HG03442 (cell line): ENCODE data around the gene OSBPL5.

Experiments
- ATAC-seq: cut with Tn5 transposase; IDR thresholded peaks from one replicate; pipeline ENCODE4 v1.9.1; 2021; ENCODE audit warnings: mild to moderate bottlenecking, moderate library complexity; ENCODE audit not compliant: unreplicated experiment

Gene OSBPL5

DNA sequence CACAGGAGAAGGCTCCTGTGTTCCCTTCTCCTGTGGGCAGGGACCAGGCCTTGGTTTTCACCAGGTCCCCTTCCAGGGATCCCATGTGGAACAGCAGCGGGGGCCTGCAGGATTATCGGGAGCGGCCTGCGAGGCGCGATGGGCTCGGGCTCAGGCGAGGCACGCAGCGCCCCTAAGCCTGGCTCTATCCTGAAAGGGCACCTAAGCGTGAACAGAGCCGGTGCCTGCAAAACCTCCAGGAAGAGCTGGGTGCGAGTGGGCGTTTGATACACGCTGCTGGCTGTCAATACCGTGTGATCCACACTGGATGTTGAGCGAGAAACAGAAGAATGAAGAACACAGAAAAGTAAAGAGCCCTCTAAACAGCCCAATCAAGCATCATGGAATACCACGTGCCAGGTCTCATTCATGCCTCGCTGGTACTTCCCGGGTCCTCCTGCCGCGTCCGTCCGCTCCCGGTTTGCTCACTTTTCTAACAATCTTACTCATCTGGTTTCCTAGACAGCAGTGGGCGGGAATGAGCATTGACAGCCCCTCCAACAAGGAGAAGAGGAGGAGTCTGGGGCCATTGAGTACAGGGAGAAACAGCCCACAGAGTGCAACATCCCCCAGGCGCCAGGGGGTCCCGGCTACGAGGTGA, 12.5 kb downstream of the OSBPL5 start:
- ATAC-seq = no peak

DNA sequence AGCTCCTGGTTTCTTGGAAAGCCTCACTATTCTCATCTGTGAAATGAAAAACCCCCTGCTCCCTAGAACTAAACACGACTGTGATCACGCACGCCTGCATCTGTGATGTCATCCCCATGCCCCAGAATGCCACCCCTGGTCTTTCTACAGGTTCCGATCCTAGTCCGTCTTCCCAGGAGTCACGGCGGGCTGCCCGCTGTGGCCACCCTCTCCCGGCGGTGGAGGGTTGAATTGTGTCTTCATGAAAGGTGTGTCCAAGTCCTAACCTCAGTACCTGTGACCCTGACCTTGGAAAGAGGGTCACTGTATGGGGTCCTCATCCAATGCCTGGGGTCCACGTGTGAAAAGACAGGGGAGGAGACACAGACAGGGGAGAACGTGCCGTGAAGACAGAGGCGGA, 14.4 kb downstream of the OSBPL5 start:
- no peak for ATAC-seq

DNA sequence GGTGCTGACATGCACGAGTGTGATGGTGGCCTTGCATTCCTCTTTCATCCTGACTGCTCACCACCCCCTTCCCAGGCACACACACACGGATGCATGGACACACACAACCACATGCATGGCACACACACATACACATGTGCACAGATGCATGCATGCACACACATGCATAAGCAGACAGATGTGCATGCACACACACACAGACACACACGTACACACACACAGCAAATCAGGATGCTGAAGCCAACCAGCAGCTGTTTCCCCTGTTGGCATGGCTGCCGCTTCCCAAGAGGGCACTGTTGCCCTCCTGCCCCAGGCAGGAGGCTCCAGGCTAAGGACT, 15.3 kb downstream of the OSBPL5 start:
- ATAC-seq = no peak

DNA sequence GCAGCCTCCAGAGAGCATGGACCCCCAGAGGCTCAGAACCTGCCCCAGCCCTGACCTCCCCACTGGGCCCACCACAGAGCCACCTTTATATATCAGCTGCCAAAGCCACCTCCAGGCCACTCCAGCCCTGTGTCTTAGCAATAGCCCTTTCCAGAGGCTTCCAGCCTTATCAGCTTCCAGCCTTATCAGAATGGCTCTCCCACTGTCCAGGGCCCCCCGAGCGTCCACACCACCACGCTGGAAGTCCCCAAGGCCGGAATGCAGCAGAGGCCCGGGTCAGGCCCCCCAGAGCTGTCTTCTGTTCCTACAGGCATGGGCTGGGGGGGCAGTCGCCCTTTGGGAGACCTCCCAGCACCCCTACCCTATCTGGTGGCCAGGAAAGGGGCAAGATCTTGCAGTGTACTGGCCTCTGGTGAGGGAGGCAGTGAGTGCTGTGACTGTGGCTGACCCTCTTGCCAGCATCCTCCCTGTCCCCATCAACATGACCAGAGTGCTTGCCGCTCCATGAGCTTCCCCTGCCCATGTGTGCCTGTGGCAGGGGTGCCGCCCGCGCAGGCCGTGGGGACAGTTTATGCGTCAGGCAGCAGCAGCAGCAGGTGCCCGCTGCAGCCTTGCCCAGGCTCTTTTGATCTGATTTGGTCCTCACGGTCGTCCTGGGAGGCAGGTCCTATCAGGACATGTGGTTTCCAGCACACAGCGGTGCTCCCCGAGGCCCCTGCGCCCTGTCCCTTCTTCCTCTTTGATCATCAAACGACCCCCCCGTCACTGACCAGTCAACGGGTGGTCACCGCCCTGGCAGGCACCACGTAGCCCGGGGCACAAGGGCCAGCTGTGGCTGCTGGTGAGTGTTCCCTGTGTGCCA, 15.9 kb downstream of the OSBPL5 start:
- no peak for ATAC-seq

DNA sequence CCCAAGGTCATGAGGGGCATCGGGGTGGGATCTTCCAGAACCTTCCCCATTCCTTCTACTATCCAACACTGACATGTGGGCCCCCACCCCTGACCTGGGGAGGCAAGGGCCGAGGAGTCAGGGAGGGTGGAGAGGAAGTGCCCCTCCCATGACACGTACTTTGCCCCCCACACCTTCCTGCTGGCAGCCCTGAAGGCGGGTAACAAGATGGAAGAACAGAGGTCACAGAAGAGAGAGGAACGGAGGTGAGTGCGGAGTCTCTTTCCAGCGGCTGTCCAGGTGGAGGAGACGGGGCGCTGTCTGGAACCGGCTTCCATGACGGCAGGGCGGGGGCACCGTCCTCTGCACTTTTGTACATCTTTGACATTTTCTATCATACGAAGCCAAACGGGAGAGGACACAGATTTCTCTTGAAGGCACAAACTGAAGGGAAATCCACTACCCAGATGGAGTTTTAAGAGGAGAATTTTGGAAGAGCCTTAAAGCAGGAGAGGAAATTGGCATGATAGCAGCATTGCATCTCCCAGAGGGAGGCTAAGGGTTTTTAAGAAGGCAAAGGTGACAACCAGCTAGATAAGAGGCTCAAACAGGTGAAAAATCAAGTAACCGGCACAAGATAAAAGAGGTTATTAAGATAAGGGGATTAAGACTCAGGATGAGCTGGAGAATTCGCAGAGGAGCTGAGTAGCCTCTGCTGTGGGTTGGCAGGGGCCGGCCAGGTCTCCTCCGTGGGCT, 16.7 kb downstream of the OSBPL5 start:
- ATAC-seq = no peak

DNA sequence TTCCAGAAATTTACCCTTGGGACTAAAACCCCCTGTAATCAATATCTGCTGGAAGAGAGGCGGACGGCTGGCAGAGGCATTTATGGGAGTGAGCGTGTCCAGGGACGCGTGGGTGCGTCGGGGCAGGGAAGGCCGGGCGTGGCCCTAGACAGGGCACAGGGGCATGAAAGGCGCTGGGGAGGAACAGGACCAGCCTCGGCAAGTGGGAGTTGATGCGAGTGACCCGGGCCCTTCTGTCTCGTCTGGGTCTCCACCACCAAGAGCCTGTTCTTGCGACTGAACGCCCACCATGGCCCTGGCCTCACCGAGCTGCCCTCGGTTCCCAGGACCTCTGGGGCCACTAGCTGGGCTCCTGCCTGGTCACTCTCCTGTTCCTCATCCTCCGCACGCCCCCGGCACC, 17.5 kb downstream of the OSBPL5 start:
- no peak for ATAC-seq

DNA sequence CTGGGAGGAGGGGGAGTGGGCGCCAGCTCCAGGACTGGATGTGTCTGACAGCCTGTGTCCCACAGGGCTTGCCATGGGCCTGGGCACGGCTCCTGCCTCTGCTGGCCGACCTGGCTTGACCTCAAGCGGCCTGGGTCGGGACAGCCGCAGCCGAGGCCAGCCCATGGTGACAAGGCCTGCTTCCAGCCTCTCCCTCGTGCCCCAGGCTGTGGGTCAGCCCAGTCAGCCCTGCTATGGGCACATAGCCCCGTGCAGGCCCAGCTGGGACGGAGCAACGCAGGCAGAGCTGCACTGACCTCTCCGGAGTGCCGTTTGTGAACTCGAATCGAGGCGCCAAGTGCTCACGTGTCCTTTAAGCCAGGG, 17.9 kb downstream of the OSBPL5 start:
- no peak for ATAC-seq

DNA sequence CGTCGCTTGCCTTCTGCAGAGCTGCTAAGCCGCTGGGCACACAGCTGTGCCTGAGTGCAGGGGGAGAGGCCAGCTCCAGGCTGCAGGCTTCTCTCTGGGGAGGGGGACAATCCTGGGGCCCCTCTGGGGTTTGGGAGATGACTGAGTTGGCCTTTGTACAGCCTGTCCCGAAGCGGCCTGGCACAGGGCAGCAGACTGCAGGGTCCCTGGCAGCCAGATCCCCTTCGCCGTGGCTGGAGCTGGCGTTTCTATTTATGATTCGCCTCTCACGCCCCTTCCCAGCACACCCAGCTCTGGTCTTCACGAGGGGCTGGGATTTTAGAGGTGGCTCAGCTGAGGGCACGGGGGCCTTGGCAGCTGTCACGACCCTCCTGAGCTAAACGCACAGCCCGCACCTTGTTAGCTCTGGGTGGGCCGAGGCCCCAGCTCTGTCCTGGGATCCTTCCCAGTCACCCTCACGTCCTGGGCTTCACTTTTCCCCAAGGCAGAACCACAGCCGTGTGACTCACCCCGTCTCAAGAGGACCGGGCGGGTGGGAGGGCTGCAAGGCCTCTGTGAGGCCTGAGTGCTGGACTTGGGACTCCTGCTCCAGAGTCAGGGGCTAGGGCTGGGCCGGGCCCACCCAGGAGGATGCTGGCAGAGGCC, 18.4 kb downstream of the OSBPL5 start:
- ATAC-seq = no peak

DNA sequence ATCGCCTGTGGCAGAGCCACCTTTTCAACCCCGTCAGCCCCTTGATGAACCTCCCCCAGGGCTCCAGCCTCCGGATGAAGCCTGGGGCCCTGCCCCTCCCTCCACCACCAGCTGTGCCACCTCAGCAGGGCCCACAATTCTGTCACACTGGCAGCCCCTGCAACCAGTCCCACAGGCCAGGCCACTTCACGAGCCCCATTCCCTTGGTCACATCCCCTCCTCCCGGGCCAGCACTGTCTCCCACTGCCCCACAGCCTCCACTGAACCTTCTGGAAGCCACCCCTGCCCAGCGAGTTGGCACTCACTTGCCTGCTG, 19.9 kb downstream of the OSBPL5 start:
- no peak for ATAC-seq

DNA sequence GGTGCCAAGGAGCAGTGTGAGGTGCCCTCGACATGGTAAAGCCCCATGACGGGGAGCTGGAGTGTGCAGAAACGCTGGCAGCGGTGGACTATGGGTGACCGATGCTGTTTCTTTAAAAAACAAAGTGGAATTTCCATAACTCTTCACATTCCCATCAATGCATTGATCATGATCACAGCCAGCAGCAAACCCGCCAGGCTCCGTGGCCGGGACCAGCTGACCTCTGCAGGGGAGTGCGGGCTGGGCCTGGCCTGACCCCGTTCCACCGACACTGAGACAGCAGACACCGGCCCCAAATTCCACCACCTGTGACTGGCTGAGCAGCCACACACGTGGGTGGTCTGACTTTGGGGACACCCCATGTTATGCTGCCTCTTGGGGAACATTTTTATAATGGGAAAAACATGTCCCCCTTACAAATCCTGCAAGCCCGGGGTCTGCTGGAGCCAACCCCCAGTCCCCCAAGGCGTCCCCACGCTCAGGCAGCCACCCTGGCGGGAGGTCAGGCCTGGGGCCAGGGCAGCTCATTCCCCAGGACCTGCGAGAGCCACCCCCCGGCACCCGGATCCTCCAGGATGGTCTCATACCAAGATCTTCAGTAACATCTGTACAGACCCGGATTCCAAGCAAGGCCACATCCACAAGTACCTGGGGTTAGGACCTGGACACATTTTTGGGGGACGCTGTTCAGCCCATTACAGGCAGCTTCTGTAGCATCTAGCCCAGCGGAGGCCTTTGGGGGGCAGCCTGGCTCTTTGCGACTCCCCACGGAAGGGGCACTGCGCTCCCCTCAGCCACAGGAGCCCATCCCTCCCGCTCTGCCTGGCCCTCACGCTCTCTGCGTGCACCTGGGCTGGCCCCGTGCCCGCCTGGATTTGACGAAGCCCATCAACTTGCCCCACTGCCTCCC, 20.6 kb downstream of the OSBPL5 start:
- ATAC-seq = no peak

DNA sequence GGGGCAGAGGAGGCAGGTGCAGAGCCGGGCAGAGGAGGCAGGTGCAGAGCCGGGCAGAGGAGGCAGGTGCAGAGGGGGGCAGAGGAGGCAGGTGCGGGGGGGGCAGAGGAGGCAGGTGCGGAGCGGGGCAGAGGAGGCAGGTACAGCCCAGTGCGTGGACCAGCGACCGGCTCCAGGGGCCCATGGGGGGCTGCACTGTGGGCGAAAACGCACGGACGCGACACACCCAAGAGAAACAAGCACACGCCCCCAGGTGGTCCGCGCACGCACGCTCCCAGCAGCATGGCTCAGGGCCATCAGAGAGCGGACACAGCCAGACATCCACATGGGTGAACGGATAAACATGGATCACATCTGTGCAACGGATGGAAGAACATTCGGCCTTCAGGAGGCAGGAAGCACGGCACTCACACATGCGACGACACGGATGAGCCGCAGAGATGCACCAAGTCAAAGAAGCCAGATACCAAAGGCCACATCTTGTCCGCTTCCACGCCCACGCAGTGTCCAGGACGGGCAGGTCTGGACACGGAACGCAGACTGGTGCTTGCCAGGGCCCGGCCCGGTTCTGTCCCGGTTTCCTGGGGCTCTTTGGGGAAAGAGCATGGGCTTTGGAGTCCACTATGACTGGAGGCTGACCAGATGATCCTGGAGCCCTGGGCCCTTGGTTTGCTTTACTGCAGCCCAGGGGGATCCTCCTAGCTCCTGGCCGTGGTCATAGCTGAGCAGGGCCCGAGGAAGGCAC, 21.8 kb downstream of the OSBPL5 start:
- ATAC-seq = no peak

DNA sequence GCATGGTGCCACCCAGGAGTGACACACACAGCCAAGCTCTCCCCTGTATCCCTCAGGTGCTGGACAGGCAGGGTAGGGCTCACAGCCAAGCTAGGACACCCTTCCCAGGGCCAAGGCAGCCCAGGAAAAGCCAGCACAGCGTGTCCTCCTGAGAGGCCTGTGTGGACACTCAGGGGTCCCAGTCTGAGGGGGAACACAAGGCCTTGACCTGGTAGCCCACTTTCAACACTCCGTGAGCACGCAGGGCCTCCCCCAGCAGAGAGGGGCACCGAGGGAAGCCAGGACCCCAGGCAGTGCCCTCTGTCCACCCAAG, 24.9 kb downstream of the OSBPL5 start:
- ATAC-seq = no peak

DNA sequence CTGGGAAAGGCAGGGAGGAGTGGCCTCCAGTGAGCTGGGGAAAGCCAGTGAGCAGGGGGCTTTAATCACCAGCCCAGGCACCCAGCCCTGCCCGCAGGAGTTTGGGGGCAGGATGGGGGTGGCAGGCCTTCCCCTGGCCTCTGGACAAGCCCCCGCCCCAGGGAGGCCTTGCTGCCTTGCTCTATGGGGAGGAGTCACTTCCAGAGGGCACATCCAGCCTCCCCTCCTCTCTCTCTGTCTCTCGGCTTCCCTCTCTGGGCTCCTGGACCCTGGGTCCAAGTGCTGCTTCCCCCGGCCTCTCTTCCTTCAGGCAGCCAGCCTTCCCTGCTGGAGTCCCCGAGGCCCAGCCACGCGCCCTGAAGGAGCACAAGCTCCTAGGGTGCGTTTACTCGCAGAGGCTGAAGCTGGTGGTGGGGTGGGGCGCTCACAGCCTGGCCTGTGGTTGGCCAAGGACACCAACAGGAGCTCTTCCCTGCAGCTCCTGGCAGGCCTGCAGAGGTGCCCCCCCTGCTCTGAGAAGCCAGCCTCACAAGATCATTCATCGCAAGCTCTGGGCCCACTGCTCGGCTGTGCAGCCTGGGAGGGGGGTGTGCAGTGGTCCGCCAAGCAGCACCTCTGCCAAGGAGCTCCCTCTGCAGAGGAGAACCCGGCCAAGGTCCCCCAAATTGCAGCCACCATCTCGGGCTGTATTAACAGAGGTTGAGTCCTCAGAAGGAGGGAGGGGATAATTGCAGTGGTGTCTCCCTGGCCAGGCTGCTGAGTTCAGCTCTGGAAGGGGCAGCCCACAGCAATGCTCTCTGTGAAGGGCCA, 25.4 kb downstream of the OSBPL5 start:
- no peak for ATAC-seq

DNA sequence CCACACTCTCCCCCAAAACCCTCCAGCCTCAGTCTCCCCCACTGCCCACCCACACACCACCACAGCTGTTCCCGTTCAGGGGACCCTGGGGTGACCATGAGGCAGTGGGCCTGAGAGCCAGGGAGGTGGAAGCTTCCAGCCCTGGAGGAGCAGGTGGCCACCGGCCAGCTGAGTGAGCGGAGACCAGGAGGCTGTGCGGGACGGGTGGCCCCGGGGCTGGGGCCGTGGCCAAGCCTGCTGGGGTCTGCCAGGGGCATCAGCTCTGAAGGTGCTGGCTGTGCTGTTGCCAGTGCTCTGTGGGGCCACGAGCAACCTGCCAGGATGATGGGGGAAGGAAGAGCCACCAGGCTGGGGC, 26.0 kb downstream of the OSBPL5 start:
- ATAC-seq = no peak

DNA sequence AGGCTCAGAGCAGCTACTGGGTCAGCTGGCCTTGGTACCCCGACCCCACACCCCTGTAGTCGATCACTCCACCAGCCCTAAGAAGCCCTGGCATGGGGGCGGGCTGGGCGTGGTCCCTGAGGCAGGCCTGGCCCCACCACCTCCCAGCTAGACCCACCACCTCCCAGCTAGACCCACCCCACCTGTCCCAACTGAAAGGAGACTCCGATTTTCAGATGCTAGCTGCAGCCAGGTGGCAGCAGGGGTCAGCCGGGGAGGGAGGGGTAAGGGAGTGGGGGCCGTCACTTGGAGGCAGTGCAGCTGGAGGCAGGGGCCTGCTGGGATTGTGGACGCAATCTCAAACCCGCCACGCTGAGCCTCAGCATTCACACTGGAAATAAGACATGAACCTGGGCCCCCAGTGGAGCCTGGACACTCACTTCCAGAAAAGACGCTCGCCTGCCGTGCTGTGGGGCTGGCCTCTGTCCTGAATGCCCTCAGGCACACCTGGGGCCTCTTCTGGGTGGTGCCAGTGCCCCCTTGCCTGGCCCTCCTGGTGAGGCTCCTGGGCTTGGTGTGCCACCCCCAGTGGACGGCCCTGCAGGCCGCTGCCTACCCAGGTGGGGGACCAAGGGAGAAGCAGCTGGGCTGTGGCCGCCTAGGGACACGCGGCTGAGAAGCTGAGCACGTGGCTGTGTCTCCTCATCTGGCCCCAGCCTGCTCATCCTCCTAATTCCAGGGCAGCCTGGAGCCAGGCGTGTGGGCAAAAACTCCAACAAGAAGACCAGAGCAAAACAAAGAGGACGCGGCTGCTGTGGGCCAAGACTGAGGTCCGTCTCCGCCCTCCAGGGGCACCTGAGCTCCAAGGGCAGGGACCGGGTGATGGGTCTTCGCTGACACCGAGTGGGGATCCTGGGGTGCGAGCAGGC, 26.7 kb downstream of the OSBPL5 start:
- ATAC-seq = no peak

DNA sequence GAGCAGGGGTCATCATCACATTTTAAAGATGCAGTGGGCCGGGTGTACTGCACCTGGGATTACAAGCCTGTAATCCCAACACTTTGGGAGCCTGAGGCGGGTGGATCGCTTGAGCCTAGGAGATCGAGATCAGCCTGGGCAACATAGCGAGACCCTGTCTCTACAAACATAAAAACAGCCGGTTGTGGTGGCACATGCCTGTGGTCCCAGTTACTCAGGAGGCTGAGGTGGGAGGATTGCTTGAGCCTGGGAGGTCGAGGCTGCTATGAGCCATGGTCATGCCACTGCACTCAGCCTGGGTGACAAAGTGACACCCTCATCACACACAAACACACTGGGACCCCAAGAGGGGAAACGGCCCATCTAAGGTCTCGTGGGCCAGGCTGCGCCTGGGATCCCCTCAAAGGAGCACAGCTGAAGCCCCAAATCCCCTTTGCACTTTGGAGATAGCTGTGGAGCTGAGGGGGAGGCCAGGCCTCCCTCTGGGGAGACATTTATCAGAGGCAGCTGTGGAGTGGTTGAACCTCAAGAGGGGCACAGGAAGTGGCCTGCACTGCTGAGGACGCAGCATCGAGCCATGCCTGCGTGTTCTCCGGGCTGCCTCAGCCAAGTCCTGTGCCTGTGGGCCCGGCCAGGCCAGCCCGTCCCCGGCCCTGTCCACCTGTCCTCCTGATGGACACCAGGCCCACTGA, 27.5 kb downstream of the OSBPL5 start:
- no peak for ATAC-seq

DNA sequence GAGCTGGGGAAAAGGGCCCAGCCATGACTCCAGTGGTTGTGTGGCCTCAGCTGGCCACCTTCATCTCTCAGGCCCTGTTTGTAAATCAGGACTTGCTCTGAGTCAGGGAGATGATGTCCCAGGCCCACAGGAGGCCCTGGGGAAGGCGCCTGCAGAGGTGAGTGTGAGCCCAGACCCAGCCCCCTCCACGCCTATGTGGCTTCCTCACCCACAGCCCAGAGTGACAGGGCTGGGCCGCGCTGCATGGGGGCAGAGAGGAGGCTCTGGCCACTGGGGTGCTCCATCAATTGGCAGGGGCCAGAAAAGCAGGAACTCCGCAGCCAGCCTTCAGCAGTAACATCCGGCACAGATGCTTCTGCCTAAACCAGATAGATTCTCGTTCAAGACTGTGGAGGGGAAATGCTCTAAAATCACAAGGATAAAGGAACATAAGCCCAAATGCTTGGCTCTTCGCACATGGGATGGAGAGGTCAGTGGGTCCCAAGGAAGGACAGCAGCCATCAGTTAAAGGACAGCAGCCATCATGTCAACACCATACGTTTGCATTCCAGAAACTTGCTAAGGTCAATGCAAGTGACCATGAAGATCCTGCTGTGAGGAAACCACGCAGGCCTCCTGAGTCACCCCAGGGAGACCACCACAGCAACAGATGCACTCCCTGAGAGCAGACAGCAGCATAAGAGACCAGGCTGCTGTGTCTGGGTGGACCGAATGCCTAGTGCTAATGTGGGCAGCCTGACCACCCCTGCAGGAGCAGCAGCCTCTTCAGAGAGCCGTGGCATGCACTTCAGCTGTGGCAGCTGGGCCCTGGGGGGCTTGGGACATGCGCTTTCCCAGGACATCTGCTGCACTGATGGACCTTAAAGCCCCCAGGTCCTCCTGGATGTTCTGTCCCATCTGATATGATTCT, 28.3 kb downstream of the OSBPL5 start:
- ATAC-seq = no peak
